ENCODE results near the gene CERS6.

- TF ChIP-seq CTCF (IDR thresholded peaks at IDR 0.05; ENCODE audit: control extremely low read depth in 1 of 3, insufficient read depth in 1 of 3, low read depth in 1 of 3, low read length in 3 of 3) (no peak), CHD2 (IDR thresholded peaks at IDR 0.05; ENCODE audit: low read length) (no peak), POU5F1 (IDR thresholded peaks at IDR 0.05; ENCODE audit: low read depth, low read length) (no peak), SP4 (IDR thresholded peaks at IDR 0.05; ENCODE audit: low read length) (no peak), TEAD4 (IDR thresholded peaks at IDR 0.05; ENCODE audit: low read depth, low read length) (no peak), TAF1 (IDR thresholded peaks at IDR 0.05; ENCODE audit: low read depth, low read length) (no peak), SIN3A (conservative IDR thresholded peaks at IDR 0.05 in 1 of 2, IDR thresholded peaks at IDR 0.05 in 1 of 2; ENCODE audit: low read depth in 1 of 2, low read length in 2 of 2) (no peak), ATF2 (IDR thresholded peaks at IDR 0.05; ENCODE audit: low read length) (no peak), RNF2 (IDR thresholded peaks at IDR 0.05; ENCODE audit: borderline replicate concordance, low read depth, low read length, missing control alignments, poor library complexity, severe bottlenecking) (no peak), POLR2A (IDR thresholded peaks at IDR 0.05; ENCODE audit: control extremely low read depth in 1 of 2, low read depth in 2 of 2, low read length in 2 of 2) (no peak), HDAC6 (IDR thresholded peaks at IDR 0.05; ENCODE audit: low read depth, low read length) (no peak), TCF12 (IDR thresholded peaks at IDR 0.05; ENCODE audit: low read depth, low read length) (no peak), ATF3 (IDR thresholded peaks at IDR 0.05; ENCODE audit: insufficient read depth, low read depth, low read length) (no peak), CBX5 (IDR thresholded peaks at IDR 0.05; ENCODE audit: low read depth, low read length) (no peak)
These were observed 29.2 kb upstream of the CERS6 start for GRCh38 chr2:168426861-168427260.
